ENCODE data around the gene DPF3.

The DPF3 gene

DNA sequence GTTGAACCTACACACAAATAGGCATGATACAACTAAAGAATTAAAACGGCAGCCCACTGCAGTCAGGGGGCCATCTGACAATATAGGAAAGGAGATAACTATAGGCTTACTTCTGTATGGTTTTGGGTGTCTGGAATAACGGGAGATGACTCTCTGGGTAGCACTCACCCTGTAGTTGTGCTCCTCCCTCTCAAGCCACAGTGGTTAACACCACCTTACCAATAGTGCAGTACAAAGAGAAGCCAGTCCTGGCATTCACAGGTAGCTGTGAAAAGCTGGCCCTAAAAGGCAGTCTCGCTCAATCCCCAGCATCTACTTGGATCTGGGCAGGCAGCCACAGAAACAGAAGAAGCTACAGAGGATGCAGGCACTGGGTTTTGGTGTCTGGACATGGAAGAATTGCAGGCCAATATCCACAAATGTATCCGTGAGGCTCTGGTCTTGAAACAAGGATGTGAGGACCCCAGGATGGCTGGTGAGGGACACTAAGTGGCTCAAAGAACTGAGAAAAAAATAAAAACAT lies 93.0 kb downstream of the DPF3 start:
- no peak for DNase-seq (ENCODE audit: low read depth in 2 of 2)

GRCh38 chr14:72800296-72800695 lies 93.6 kb downstream of the DPF3 start:
- DNase-seq (ENCODE audit: low read depth in 2 of 2) = no peak

GRCh38 chr14:72796935-72797334 lies 97.0 kb downstream of the DPF3 start:
- no peak for DNase-seq (ENCODE audit: low read depth in 2 of 2)

GRCh38 chr14:72793156-72793939 lies 100.6 kb downstream of the DPF3 start:
- DNase-seq (ENCODE audit: low read depth in 2 of 2) = no peak

DNA sequence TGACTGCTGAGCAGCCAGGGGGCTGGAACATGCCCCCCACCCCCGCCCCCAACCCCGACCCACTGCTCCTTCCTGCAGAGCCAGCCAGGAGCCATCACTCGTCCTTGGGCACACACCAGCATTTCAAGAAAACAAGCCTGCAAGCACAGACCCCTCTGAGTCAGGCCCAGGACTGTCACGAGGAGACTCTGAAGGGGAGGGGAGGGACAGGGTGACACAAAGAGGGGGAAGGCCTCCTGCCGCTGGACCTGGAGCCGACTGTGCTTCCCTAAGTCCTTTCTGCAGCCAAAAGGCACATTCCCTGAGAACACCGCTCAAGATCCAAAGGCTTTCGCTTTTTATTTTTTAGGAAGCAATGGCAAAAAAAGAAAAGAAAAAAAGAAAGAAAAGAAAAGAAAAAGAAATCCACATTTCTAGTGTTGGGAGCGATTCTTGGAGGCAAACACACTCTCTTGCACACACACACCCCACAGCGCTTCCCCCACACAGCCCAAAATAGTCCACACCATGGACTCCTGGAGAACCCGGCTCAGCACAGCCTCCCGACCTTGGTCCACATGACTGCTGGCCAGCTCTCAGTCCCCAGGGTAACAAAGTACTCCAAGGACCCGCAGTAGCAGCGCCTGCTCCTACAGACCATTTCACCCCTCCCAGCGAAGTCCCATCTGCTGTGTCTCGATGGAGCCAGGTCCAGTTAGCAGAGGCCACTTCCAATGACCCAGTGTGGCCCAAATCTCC lies 101.7 kb downstream of the DPF3 start:
- no peak for DNase-seq (ENCODE audit: low read depth in 2 of 2)

GRCh38 chr14:72790887-72791566 lies 102.9 kb downstream of the DPF3 start:
- DNase-seq (ENCODE audit: low read depth in 2 of 2) = no peak

GRCh38 chr14:72788972-72789728 lies 104.8 kb downstream of the DPF3 start:
- no peak for DNase-seq (ENCODE audit: low read depth in 2 of 2)

DNA sequence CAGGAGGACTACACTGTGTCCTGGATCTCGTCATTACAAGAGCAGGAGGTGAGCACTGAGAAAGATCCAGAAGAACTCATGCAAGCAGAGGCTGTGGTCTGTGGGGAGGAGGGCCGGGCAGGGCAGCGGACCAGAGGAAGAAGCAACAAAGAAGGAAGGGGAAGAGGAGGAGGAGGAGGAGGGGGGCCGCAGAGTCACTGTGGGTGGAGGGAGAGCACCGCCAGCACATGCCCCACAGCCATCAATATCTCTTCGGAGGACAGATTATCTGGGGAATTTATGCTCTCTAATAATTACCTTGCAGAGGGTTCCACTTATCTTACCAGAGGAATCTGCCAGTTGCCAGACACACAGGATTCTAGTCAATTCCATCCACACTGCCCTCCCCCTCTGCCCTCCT lies 105.6 kb downstream of the DPF3 start:
- DNase-seq (ENCODE audit: low read depth in 2 of 2) = no peak

- no peak for DNase-seq (ENCODE audit: low read depth in 2 of 2)
Measured at GRCh38 chr14:72787841-72788240, 106.1 kb downstream of the DPF3 start.

DNA sequence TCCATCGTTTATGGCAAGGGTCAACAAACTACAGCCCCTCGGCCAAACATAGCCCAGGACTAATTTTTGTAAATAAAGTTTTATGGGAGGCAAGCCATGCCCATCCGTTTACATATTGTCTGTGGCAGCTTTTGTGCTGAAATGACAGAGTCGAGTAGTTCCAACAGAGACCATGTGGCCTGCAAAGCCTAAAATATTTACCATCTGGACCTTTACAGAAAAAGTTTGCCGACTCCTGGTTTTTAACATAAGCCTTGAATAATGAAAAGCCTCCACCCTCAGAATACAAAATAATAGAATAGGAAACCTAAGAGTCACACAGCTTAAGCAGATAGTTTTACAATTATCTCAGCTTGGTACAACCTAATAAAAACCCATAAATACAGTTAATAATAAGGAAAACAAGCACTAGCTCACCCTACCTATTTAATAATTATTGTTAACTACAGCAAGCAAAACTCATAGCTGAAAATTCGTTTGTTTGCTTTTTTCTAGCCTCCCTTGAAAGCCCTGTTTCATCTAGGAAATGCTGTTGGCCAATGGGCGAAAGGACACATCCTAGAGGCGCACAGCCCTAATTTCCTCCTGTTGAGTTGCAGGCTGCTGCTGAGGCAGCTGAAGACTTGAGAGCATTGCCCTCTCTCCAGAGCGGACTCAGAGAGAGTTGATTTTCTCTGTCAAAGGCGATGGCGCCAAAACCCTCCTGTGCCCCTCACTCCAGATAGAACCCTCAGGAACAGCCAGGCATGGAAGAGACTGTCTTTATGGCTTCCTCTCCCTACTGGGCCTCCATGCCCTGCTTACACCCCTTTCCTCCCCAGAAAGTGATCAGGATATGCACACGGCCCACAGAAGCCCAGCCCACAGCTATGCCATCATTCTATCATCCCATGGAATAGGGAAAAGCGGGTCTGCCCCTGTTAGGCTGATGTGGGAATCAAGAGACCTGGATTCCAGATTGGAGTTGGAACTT lies 107.2 kb downstream of the DPF3 start:
- no peak for DNase-seq (ENCODE audit: low read depth in 2 of 2)

DNA sequence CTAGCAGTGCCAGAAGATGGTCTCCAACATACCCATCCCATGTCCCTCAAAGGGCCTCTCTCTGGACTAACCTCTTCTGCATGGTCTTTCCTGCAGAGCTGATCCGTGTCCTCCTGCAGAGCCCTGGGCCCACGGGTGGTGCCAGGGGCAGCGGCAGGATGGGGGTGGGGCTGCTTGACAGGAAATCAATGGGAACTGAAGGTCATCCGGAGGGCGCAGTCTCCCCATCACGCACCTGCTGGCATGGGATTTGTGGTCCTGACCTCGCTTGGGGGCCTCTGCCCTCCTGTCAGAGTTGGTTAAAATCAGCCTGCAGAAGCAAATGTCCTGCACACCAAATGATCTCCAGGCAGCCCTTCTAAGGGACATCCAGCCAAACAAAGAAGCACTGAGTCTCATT lies 110.2 kb downstream of the DPF3 start:
- DNase-seq (ENCODE audit: low read depth in 2 of 2) = no peak

- no peak for DNase-seq (ENCODE audit: low read depth in 2 of 2)
Measured at GRCh38 chr14:72782817-72783216, 111.1 kb downstream of the DPF3 start.

GRCh38 chr14:72781561-72782508 lies 112.1 kb downstream of the DPF3 start:
- no peak for DNase-seq (ENCODE audit: low read depth in 2 of 2)

- DNase-seq (ENCODE audit: low read depth in 2 of 2) = no peak
Measured at GRCh38 chr14:72780751-72781150, 113.2 kb downstream of the DPF3 start.

- no peak for DNase-seq (ENCODE audit: low read depth in 2 of 2)
Measured at GRCh38 chr14:72779679-72780078, 114.2 kb downstream of the DPF3 start.

DNA sequence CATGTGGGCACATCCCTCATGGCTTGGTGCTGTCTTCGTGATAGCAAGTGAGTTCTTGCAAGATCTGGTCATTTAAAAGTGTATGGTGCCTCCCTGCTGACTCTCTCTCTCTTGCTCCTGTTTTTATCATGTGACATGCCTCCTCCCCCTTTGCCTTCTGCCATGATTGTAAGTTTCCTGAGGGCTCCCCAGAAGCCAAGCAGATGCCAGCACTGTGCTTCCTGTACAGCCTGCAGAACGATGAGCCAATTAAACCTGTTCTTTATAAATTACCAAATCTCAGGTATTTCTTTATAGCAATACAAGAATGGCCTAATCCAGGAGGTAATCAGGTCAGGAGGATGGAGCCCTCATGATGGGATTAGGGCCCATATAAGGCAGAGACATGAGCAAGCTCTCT lies 116.3 kb downstream of the DPF3 start:
- DNase-seq (ENCODE audit: low read depth in 2 of 2) = no peak

GRCh38 chr14:72776701-72777261 lies 117.1 kb downstream of the DPF3 start:
- no peak for DNase-seq (ENCODE audit: low read depth in 2 of 2)

DNA sequence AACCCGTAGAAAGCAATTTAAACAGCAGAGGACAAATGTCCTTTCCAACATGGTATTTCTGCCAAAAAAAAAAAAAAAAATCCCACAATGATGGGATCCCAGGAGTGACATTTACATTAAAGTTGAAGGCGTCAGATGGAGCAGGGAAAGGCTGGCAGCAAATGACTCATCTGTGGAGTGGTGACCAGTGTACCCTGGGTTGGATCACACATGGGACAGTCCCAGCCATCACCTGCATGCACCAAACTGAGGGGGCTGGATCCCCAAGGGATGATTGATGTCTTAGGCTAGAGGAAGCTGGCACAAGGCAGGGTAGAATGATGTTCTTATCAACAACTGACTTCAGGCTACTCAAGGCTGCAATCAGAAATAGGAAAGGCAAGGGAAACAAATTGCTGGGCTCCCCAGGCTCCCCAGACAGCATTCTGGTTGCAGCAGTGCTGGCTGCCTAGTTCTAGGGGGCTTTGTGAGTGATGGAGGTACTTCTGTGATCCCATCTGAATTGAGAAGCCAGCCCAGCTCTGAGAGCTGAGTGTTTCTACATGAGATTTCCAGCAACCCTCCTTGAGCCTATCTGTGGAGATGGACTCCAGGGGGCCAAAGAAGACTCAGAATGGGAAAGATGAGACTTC lies 117.9 kb downstream of the DPF3 start:
- no peak for DNase-seq (ENCODE audit: low read depth in 2 of 2)

Data from stimulated activated CD4-positive, alpha-beta T cell treated with anti-CD3 and anti-CD28 coated beads, Interleukin-15, amount 100 ng/mL, for 48 hours (primary cell).